ENCODE data around the gene JARID2.

The JARID2 gene

GRCh38 chr6:15257357-15258132, 11.7 kb downstream of the JARID2 start:
- no peak overlapping the region for H3K4me3 ChIP-seq (ENCODE audit: low read depth, low read length)
- DNase-seq (ENCODE audit: low read depth): no peak
- TF ChIP-seq CTCF (IDR thresholded peaks at IDR 0.05; ENCODE audit: control insufficient read depth, extremely low read depth, insufficient read depth): no peak

GRCh38 chr6:15259766-15260098, 13.9 kb downstream of the JARID2 start:
- DNase-seq (ENCODE audit: low read depth): no peak
- H3K4me3 ChIP-seq (ENCODE audit: low read depth, low read length): no peak overlapping the region
- no peak for TF ChIP-seq CTCF (IDR thresholded peaks at IDR 0.05; ENCODE audit: control insufficient read depth, extremely low read depth, insufficient read depth)

GRCh38 chr6:15260099-15260821, 14.4 kb downstream of the JARID2 start:
- TF ChIP-seq CTCF (IDR thresholded peaks at IDR 0.05; ENCODE audit: control insufficient read depth, extremely low read depth, insufficient read depth): no peak
- no peak overlapping the region for H3K4me3 ChIP-seq (ENCODE audit: low read depth, low read length)
- DNase-seq (ENCODE audit: low read depth): no peak

GRCh38 chr6:15263780-15264374, 18.0 kb downstream of the JARID2 start:
- no peak for DNase-seq (ENCODE audit: low read depth)
- TF ChIP-seq CTCF (IDR thresholded peaks at IDR 0.05; ENCODE audit: control insufficient read depth, extremely low read depth, insufficient read depth): no peak
- H3K4me3 ChIP-seq (ENCODE audit: low read depth, low read length): no peak overlapping the region

GRCh38 chr6:15264412-15264811, 18.5 kb downstream of the JARID2 start:
- TF ChIP-seq CTCF (IDR thresholded peaks at IDR 0.05; ENCODE audit: control insufficient read depth, extremely low read depth, insufficient read depth): no peak
- no peak for DNase-seq (ENCODE audit: low read depth)
- H3K4me3 ChIP-seq (ENCODE audit: low read depth, low read length): no peak overlapping the region

- no peak overlapping the region for H3K4me3 ChIP-seq (ENCODE audit: low read depth, low read length)
- peak; percentile 86 for DNase-seq (ENCODE audit: low read depth)
- TF ChIP-seq CTCF (IDR thresholded peaks at IDR 0.05; ENCODE audit: control insufficient read depth, extremely low read depth, insufficient read depth): no peak
Measured at GRCh38 chr6:15264902-15265761, 19.3 kb downstream of the JARID2 start.
